Gastroesophageal sphincter (tissue), 3 donors: ENCODE measurements around the gene SCARB1.

Experiments
- CTCF ChIP-seq, 4 experiments: fragments of 200-600 bp in 2 of 4; fragments of 450-650 bp in 2 of 4; sonication (generic) in 1 of 4; IDR thresholded peaks; one replicate each; pipeline ENCODE4 v1.5.1; 2017 to 2019; ENCODE audit warnings: antibody characterized with exemption in 4 of 4, mild to moderate bottlenecking in 2 of 4, moderate library complexity in 2 of 4
- POLR2A ChIP-seq, 2 donors: fragments of 450-650 bp; IDR thresholded peaks; one replicate each; pipeline ENCODE4 v1.6.1; 2017; ENCODE audit warnings: antibody characterized with exemption in 2 of 2, mild to moderate bottlenecking in 2 of 2, moderate library complexity in 1 of 2
- POLR2AphosphoS5 ChIP-seq: sonication (generic); formaldehyde crosslinking; IDR thresholded peaks from one replicate; pipeline ENCODE4 v1.6.1; 2017; ENCODE audit warnings: antibody characterized with exemption

GRCh38 chr12:124883263-124884130 is 19.8 kb upstream of the SCARB1 start:
- no peak for TF ChIP-seq POLR2A (IDR thresholded peaks at IDR 0.05)
- no peak for TF ChIP-seq CTCF (IDR thresholded peaks at IDR 0.05)
- no peak for TF ChIP-seq POLR2AphosphoS5
